Neuronal stem cell (in vitro differentiated cells): ENCODE data around the gene TAF1A.

Source experiments
- DNase-seq: peaks from one replicate; pipeline ENCODE4 v3.0.0-alpha.2; 2013; ENCODE audit warnings: low spot score
- H2AFZ ChIP-seq: one replicate; pipeline ENCODE4 v1.6.1; 2013; ENCODE audit warnings: mild to moderate bottlenecking, low read length, inconsistent platforms
- H2AK5ac ChIP-seq: 2 replicates; pipeline ENCODE4 v1.6.1; 2013; ENCODE audit warnings: low read depth, mild to moderate bottlenecking, inconsistent platforms, low read length, moderate library complexity, mixed read lengths
- H2BK120ac ChIP-seq: 2 replicates; pipeline ENCODE4 v1.6.1; 2013; ENCODE audit warnings: low read depth, mild to moderate bottlenecking, inconsistent platforms, low read length, moderate library complexity, mixed read lengths
- H2BK12ac ChIP-seq: one replicate; pipeline ENCODE4 v1.6.1; 2013; ENCODE audit warnings: low read length, inconsistent platforms
- H2BK15ac ChIP-seq: 2 replicates; pipeline ENCODE4 v1.6.1; 2013; ENCODE audit warnings: mild to moderate bottlenecking, low read length, inconsistent platforms, mixed read lengths
- H2BK5ac ChIP-seq: one replicate; pipeline ENCODE4 v1.6.1; 2013; ENCODE audit warnings: inconsistent platforms, mild to moderate bottlenecking, low read length, moderate library complexity
- H3K14ac ChIP-seq: one replicate; pipeline ENCODE4 v1.6.1; 2013; ENCODE audit warnings: low read length, inconsistent platforms
- H3K18ac ChIP-seq: 2 replicates; pipeline ENCODE4 v1.6.1; 2013; ENCODE audit warnings: low read length, inconsistent platforms
- H3K23ac ChIP-seq: 2 replicates; pipeline ENCODE4 v1.6.1; 2013; ENCODE audit warnings: low read depth, mild to moderate bottlenecking, mixed read lengths, low read length, inconsistent platforms; ENCODE audit not compliant: poor library complexity
- H3K27ac ChIP-seq: replicated peaks from 3 replicates; pipeline ENCODE4 v1.5.1; 2013; ENCODE audit warnings: low read length, inconsistent platforms
- H3K27me3 ChIP-seq, 3 experiments: 2 replicates each; pipeline ENCODE4 v1.6.1; 2013; ENCODE audit warnings: low read length in 3 of 3, mild to moderate bottlenecking in 2 of 3, inconsistent platforms in 1 of 3, low read depth in 1 of 3, mixed read lengths in 1 of 3, moderate library complexity in 1 of 3; ENCODE audit not compliant: control insufficient read depth in 3 of 3, insufficient read depth in 3 of 3
- H3K36me3 ChIP-seq, 2 donors: replicated peaks in 1 of 2; 2 replicates each; pipeline ENCODE4 v1.6.1; 2013; ENCODE audit warnings: low read length in 2 of 2; ENCODE audit not compliant: control insufficient read depth in 2 of 2, insufficient read depth in 2 of 2
- H3K4ac ChIP-seq: 2 replicates; pipeline ENCODE4 v1.6.1; 2013; ENCODE audit warnings: inconsistent platforms, mild to moderate bottlenecking, low read length, moderate library complexity
- H3K4me1 ChIP-seq, 2 donors: 1 replicate in 1 of 2; 2 replicates in 1 of 2; pipeline ENCODE4 v1.6.1; 2013; ENCODE audit warnings: low read length in 2 of 2, low read depth in 1 of 2; ENCODE audit not compliant: control insufficient read depth in 2 of 2, insufficient read depth in 1 of 2
- H3K4me2 ChIP-seq: one replicate; pipeline ENCODE4 v1.6.1; 2013; ENCODE audit warnings: mild to moderate bottlenecking, low read length, inconsistent platforms; ENCODE audit not compliant: insufficient read depth, poor library complexity, severe bottlenecking
- H3K4me3 ChIP-seq, 2 donors: 2 replicates each; pipeline ENCODE4 v1.5.1; 2013; ENCODE audit warnings: low read length in 2 of 2, mild to moderate bottlenecking in 2 of 2, inconsistent platforms in 1 of 2, moderate library complexity in 1 of 2
- H3K79me1 ChIP-seq: one replicate; pipeline ENCODE4 v1.6.1; 2013; ENCODE audit warnings: low read depth, mild to moderate bottlenecking, inconsistent platforms, low read length, moderate library complexity
- H3K9ac ChIP-seq: one replicate; pipeline ENCODE4 v1.6.1; 2013; ENCODE audit warnings: mild to moderate bottlenecking, low read depth, low read length, inconsistent platforms; ENCODE audit not compliant: poor library complexity
- H3K9me3 ChIP-seq, 2 donors: replicated peaks in 1 of 2; 2 replicates each; pipeline versions ENCODE3 to v1.6.1; 2013; ENCODE audit warnings: low read length in 2 of 2, mild to moderate bottlenecking in 2 of 2, inconsistent platforms in 1 of 2, low read depth in 1 of 2, mixed read lengths in 1 of 2, moderate library complexity in 1 of 2; ENCODE audit not compliant: control insufficient read depth in 2 of 2, insufficient read depth in 1 of 2
- H4K8ac ChIP-seq: one replicate; pipeline ENCODE4 v1.6.1; 2013; ENCODE audit warnings: low read depth, mild to moderate bottlenecking, inconsistent platforms, low read length, moderate library complexity
- H4K91ac ChIP-seq: one replicate; pipeline ENCODE4 v1.6.1; 2013; ENCODE audit warnings: low read length, low read depth, mild to moderate bottlenecking, inconsistent platforms; ENCODE audit not compliant: poor library complexity
- WGBS, 2 donors: extraction: QIAGEN DNeasy Blood & Tissue Kit; methylation state at CpG; one replicate each; pipeline ENCODE4 v1.1.7; 2013; ENCODE audit warnings: missing lambda C conversion rate in 2 of 2, mixed read lengths in 1 of 2; ENCODE audit not compliant: insufficient read length in 2 of 2, insufficient replicate concordance in 1 of 2; ENCODE audit errors: extremely low coverage in 2 of 2; 5-methylcytosine and 5-hydroxymethylcytosine counted together

TAF1A gene

DNA sequence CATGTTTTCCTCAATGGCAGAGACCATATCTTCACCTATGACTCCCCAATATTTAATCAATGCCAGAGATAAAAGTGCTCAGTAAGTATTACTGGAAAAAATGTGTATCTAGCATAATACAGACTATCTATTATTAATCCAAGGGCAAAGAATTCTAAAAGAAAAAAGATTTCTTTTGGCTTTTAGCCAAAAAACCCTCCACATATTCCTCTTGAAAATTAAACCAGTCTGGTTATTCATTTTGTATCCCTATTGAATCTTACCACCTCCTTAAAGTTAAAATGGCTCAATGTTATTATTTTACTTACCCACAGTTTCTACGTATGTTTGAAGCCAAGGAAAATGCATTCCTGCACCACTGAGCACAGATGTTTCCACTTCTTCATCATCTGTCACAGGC is 1.6 kb downstream of the TAF1A start:
- Histone ChIP-seq H3K23ac (no peak overlapping the region), H3K9me3 (no peaks in the 10 kb centered on the region), H3K18ac (no peak overlapping the region), H3K4me3 (peak overlapping the region in 1 of 2 donors; percentile 75), H4K8ac (no peak overlapping the region), H3K14ac (no peak overlapping the region), H3K4me2 (no peak overlapping the region), H3K27ac (no peak overlapping the region), H2BK120ac (no peak overlapping the region), H4K91ac (no peak overlapping the region), H2BK5ac (no peak overlapping the region), H3K79me1 (peaks cover 2% of the 10 kb centered on the region), H2BK12ac (no peak overlapping the region), H2BK15ac (no peak overlapping the region), H3K27me3 (no peaks in the 10 kb centered on the region), H3K4ac (no peak overlapping the region), H3K9ac (no peak overlapping the region), H3K4me1 (peaks cover 0 to 3% of the 10 kb centered on the region in 2 donors), H2AFZ (no peak overlapping the region), H2AK5ac (no peak overlapping the region), H3K36me3 (peaks cover 3 to 51% of the 10 kb centered on the region in 2 donors)
- no CpG with 5 or more reads among the region's 1 CpG for WGBS, 2 donors
- DNase-seq = no peak

DNA sequence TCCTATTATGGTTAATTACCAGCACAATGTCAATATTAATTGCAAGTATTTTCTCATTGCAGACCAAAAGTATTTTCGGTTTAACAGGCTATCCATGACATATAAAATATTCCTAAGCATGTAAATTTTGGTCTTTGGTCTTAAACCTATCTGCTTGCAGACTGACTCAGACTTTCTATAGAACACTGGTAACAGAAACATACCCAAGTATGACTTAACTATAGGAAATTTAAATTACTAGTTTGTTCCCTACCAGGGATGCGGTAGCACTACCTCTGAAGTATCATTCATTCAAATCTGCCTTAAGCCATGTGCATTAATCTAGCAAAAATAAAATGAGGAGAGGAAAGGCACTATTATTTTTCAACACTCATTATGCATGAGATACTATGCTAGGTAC is 2.9 kb downstream of the TAF1A start:
- Histone ChIP-seq H3K23ac (no peak overlapping the region), H3K14ac (no peak overlapping the region), H4K8ac (no peak overlapping the region), H3K27me3 (no peaks in the 10 kb centered on the region), H3K4me2 (no peak overlapping the region), H2AK5ac (no peak overlapping the region), H2BK120ac (no peak overlapping the region), H3K79me1 (peaks cover 2% of the 10 kb centered on the region), H3K9me3 (no peaks in the 10 kb centered on the region), H3K9ac (no peak overlapping the region), H3K4me1 (peaks cover 0 to 3% of the 10 kb centered on the region in 2 donors), H3K4me3 (no peak overlapping the region), H4K91ac (no peak overlapping the region), H2AFZ (no peak overlapping the region), H2BK5ac (no peak overlapping the region), H3K4ac (no peak overlapping the region), H3K18ac (no peak overlapping the region), H3K36me3 (peaks cover 6 to 64% of the 10 kb centered on the region in 2 donors), H3K27ac (no peak overlapping the region), H2BK12ac (no peak overlapping the region), H2BK15ac (no peak overlapping the region)
- WGBS, 2 donors = no CpG with 5 or more reads among the region's 2 CpGs
- no peak for DNase-seq

GRCh38 chr1:222583079-222583478 is 6.7 kb downstream of the TAF1A start:
- Histone ChIP-seq H3K18ac (no peak overlapping the region), H4K91ac (no peak overlapping the region), H2AFZ (no peak overlapping the region), H2AK5ac (no peak overlapping the region), H4K8ac (no peak overlapping the region), H3K9ac (no peak overlapping the region), H2BK5ac (no peak overlapping the region), H3K4me3 (no peak overlapping the region), H2BK15ac (no peak overlapping the region), H3K36me3 (peaks cover 6 to 81% of the 10 kb centered on the region in 2 donors), H3K4me2 (no peak overlapping the region), H3K14ac (no peak overlapping the region), H3K27ac (no peak overlapping the region), H2BK12ac (no peak overlapping the region), H3K23ac (no peak overlapping the region), H3K4ac (no peak overlapping the region), H2BK120ac (no peak overlapping the region), H3K27me3 (no peaks in the 10 kb centered on the region), H3K9me3 (no peaks in the 10 kb centered on the region), H3K4me1 (no peaks in the 10 kb centered on the region), H3K79me1 (peaks cover 2% of the 10 kb centered on the region)
- WGBS, 2 donors = no CpG with 5 or more reads among the region's 5 CpGs
- no peak for DNase-seq

GRCh38 chr1:222582099-222582774 is 7.5 kb downstream of the TAF1A start:
- H3K27ac ChIP-seq = no peak overlapping the region

More at GRCh38 chr1:222582099-222582774, 7.5 kb downstream of the TAF1A start:
- Histone ChIP-seq H2BK12ac (no peak overlapping the region), H2BK120ac (no peak overlapping the region), H3K9ac (no peak overlapping the region), H3K14ac (no peak overlapping the region), H2AK5ac (no peak overlapping the region), H3K4me3 (no peak overlapping the region), H3K27me3 (no peaks in the 10 kb centered on the region), H3K23ac (no peak overlapping the region), H3K4ac (no peak overlapping the region), H3K36me3 (peaks cover 6 to 81% of the 10 kb centered on the region in 2 donors), H4K8ac (no peak overlapping the region), H3K18ac (no peak overlapping the region), H3K79me1 (peaks cover 2% of the 10 kb centered on the region), H4K91ac (no peak overlapping the region), H2BK15ac (no peak overlapping the region), H2AFZ (no peak overlapping the region), H3K4me1 (no peaks in the 10 kb centered on the region), H2BK5ac (no peak overlapping the region), H3K9me3 (no peaks in the 10 kb centered on the region), H3K4me2 (no peak overlapping the region)
- WGBS, 2 donors = no CpG with 5 or more reads among the region's 4 CpGs
- no peak for DNase-seq
